ENCODE measurements around the gene ESPNL. TPM values are rescaled to one million over a fixed set of nuclear protein-coding genes. Genes with fewer than 3 reads are reported as not detected.

Gene ESPNL
- total RNA-seq, 3 donors from 2014 or later, result 0.23 to 0.63 (median 0.47) TPM

DNA sequence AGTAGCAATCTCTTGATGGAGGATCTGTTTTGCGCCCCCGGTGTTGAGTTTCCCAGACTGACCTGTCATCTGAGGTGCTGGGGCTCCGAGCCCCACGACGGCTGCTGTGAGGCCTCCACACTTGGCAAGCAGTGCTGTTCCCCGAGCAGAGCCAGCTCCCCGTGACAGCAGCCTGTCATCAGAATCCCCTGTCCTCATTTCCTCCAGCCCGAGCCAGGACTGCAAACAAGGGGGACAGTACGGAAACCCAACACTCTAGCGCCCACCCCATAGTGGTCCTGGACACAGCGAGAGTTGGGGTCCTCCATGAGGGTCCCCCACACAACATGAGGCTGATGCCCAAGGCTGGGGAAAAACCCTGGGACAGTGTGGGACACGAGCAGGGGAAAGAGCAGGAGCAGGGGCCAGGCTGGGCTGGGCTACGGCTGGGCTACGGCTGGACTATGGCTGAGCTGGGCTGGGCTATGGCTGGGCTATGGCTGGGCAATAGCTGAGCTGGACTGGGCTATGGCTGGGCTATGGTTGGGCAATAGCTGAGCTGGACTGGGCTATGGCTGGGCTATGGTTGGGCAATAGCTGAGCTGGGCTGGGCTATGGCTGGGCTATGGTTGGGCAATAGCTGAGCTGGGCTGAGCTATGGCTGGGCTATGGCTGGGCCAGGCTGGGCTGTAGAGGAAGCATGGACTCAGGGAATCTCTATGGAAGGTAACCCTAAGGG is 36.8 kb downstream of the ESPNL start:
- Histone ChIP-seq H3K4me1 (ENCODE audit: low read depth) (peaks cover 9% of the 10 kb centered on the region), H3K36me3 (ENCODE audit: low read depth) (no peaks in the 10 kb centered on the region), H3K4me3 (no peak overlapping the region), H3K9me3 (no peaks in the 10 kb centered on the region)
- peak; percentile 28 for ATAC-seq
- DNase-seq, result peak in 1 of 3 donors; percentile 66
- intact Hi-C loops (cut with DNase I, micrococcal nuclease), result no loop called here
- TF ChIP-seq CTCF (IDR thresholded peaks at IDR 0.05), result no peak

DNA sequence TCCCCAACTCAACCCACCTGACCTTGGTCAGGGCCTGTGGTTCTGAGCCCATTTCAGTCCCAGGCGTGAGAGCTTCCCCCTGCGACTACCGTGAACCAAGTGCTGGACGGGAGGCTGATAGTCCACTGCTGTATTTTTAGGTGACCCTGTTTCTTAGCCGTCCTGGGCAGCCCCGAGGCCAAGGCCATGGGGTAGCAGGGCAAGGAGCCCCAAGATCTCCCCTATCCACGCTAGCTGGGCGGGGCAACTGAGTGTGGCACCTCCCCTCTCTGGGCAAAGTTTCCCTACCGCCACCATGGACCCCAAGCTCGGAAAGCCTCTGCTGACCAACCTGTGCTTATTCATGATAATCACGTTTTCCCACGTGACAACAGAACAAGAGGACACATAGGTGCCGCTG is 37.7 kb downstream of the ESPNL start:
- no peak overlapping the region for H3K4me3 ChIP-seq
- H3K36me3 ChIP-seq (ENCODE audit: low read depth), result no peaks in the 10 kb centered on the region
- H3K9me3 ChIP-seq, result no peaks in the 10 kb centered on the region
- intact Hi-C loops (cut with DNase I, micrococcal nuclease), result no loop called here
- DNase-seq (peak in 1 of 3 donors; percentile 10), ATAC-seq (no peak)
- peaks cover 16% of the 10 kb centered on the region for H3K4me1 ChIP-seq (ENCODE audit: low read depth)
- no peak for TF ChIP-seq CTCF (IDR thresholded peaks at IDR 0.05)

- peaks cover 18% of the 10 kb centered on the region for H3K4me1 ChIP-seq (ENCODE audit: low read depth)
- intact Hi-C loops (cut with DNase I, micrococcal nuclease), result no loop called here
- ATAC-seq (no peak), DNase-seq (no peak)
- H3K4me3 ChIP-seq, result no peak within 1 kb of the TSS
- TF ChIP-seq CTCF (IDR thresholded peaks at IDR 0.05), result no peak
- H3K9me3 ChIP-seq, result no peaks in the 10 kb centered on the region
- H3K36me3 ChIP-seq (ENCODE audit: low read depth), result no peaks in the 10 kb centered on the region
These were observed 38.4 kb downstream of the ESPNL start, which contains the start of gene KLHL30 for GRCh38 chr2:238138331-238139195. Gene KLHL30 (plus strand): TSS chr2:238138668. CDS start chr2:238140755, 2,087 bp downstream.

GRCh38 chr2:238139196-238140039 is 39.3 kb downstream of the ESPNL start:
- Histone ChIP-seq H3K4me3 (no peak overlapping the region), H3K4me1 (ENCODE audit: low read depth) (peaks cover 19% of the 10 kb centered on the region), H3K36me3 (ENCODE audit: low read depth) (no peaks in the 10 kb centered on the region), H3K9me3 (no peaks in the 10 kb centered on the region)
- peak; percentile 52 for TF ChIP-seq CTCF (IDR thresholded peaks at IDR 0.05)
- intact Hi-C loops (cut with DNase I, micrococcal nuclease), result no loop called here
- DNase-seq (no peak), ATAC-seq (no peak)

DNA sequence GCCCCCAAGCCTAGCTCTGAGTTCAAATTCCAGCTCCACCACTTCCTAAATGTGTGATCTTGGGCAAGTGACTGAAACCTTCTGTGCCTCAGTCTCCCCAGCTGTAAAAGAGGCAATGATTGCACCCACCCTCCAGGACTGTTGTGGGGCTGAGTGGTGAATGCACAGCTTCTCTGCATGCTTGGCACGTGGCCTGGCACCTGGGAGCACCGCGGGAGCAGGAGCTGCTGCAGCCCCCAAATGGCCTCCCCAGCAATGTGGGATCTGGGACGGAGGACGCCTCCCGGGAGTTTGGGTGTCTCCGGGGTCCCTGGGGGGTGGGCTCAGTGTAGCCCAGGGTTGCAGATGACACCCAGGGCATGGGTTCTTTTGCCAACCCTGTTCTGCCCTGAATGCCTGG is 39.9 kb downstream of the ESPNL start:
- ATAC-seq (no peak), DNase-seq (no peak)
- Histone ChIP-seq H3K4me3 (no peak overlapping the region), H3K9me3 (no peaks in the 10 kb centered on the region), H3K36me3 (ENCODE audit: low read depth) (no peaks in the 10 kb centered on the region), H3K4me1 (ENCODE audit: low read depth) (peaks cover 19% of the 10 kb centered on the region)
- intact Hi-C loops (cut with DNase I, micrococcal nuclease), result no loop called here
- no peak for TF ChIP-seq CTCF (IDR thresholded peaks at IDR 0.05)

All from mucosa of descending colon (tissue), 3 donors.